Measurements from ENCODE around the gene RTN4R. TPM values are rescaled to one million over a fixed set of nuclear protein-coding genes. Genes with fewer than 3 reads are reported as not detected.
"Not testable (repeated sequence)": the region's sequence is repeated elsewhere in the genome, so short reads cannot be mapped to it uniquely, and the experiment has no call there.

RTN4R gene
- total and polyA plus RNA-seq, 2 donors (not counting 1 experiment from before 2014, with no cell fraction given) = 0.42 to 0.79 TPM

- ATAC-seq (ENCODE audit: low read depth); H3K4me1 ChIP-seq (ENCODE audit: control insufficient read depth in 2 of 2, insufficient read depth in 2 of 2, low read length in 2 of 2); H3K4me1 Mint-ChIP-seq; intact Hi-C loops (cut with micrococcal nuclease); H3K27ac ChIP-seq (ENCODE audit: low read length in 2 of 2); DNase-seq; H3K4me2 ChIP-seq (replicated peaks; ENCODE audit: low read depth, low read length, poor library complexity, severe bottlenecking); H3K4me3 ChIP-seq (ENCODE audit: control extremely low read depth in 1 of 5, extremely low read depth in 1 of 5, insufficient read depth in 1 of 5, low read depth in 2 of 5, low read length in 4 of 5); H3K9me3 Mint-ChIP-seq (ENCODE audit: insufficient read depth); H4K20me1 ChIP-seq (ENCODE audit: control insufficient read depth, insufficient read depth, low read length, poor library complexity, severe bottlenecking); H3K79me2 ChIP-seq (ENCODE audit: control insufficient read depth, insufficient read depth, low read length); H3K27me3 ChIP-seq (replicated peaks in 1 of 4; ENCODE audit: control extremely low read depth in 1 of 4, control insufficient read depth in 3 of 4, insufficient read depth in 4 of 4, low read length in 3 of 4); H3K4me3 Mint-ChIP-seq; H3K27ac Mint-ChIP-seq; H2AFZ ChIP-seq (ENCODE audit: insufficient read depth, low read depth, low read length, poor library complexity, severe bottlenecking); H3K36me3 ChIP-seq (replicated peaks in 1 of 2; ENCODE audit: control extremely low read depth in 1 of 2, control insufficient read depth in 1 of 2, extremely low read depth in 1 of 2, insufficient read depth in 2 of 2, low read length in 1 of 2); CTCF ChIA-PET; H3K9ac ChIP-seq (ENCODE audit: low read length); POLR2A ChIA-PET; H3K27me3 Mint-ChIP-seq; H3K9me3 ChIP-seq (ENCODE audit: control extremely low read depth in 1 of 3, control insufficient read depth in 2 of 3, insufficient read depth in 1 of 3, low read length in 2 of 3): not testable (repeated sequence)
- 95% methylated on average over 14 of the region's 21 CpGs for WGBS (ENCODE audit: insufficient coverage)
Measured at GRCh38 chr22:20306646-20307447, 38.7 kb upstream of the RTN4R start.

GRCh38 chr22:20305894-20306645 is 38.0 kb upstream of the RTN4R start:
- Mint-ChIP-seq H3K27ac (no peak overlapping the region), H3K9me3 (ENCODE audit: insufficient read depth) (no peaks in the 10 kb centered on the region), H3K4me3 (no peak overlapping the region), H3K27me3 (peaks cover 8% of the 10 kb centered on the region), H3K4me1 (no peaks in the 10 kb centered on the region)
- no peak overlapping the region for H2AFZ ChIP-seq (ENCODE audit: insufficient read depth, low read depth, low read length, poor library complexity, severe bottlenecking)
- POLR2A ChIA-PET = no interaction called here
- no peak overlapping the region for H3K27ac ChIP-seq (ENCODE audit: low read length in 2 of 2)
- intact Hi-C loops (cut with micrococcal nuclease) = no loop called here
- no peaks in the 10 kb centered on the region for H3K4me1 ChIP-seq (ENCODE audit: control insufficient read depth in 2 of 2, insufficient read depth in 2 of 2, low read length in 2 of 2)
- CTCF ChIA-PET = no interaction called here
- H3K4me3 ChIP-seq (ENCODE audit: control extremely low read depth in 1 of 5, extremely low read depth in 1 of 5, insufficient read depth in 1 of 5, low read depth in 2 of 5, low read length in 4 of 5) = no peak overlapping the region
- TF ChIP-seq CTCF (IDR thresholded peaks at IDR 0.05) (no peak), EZH2 (IDR thresholded peaks at IDR 0.05; ENCODE audit: borderline replicate concordance, insufficient read depth, low read depth, low read length, poor library complexity, severe bottlenecking) (no peak)
- no peaks in the 10 kb centered on the region for H3K36me3 ChIP-seq (replicated peaks in 1 of 2; ENCODE audit: control extremely low read depth in 1 of 2, control insufficient read depth in 1 of 2, extremely low read depth in 1 of 2, insufficient read depth in 2 of 2, low read length in 1 of 2)
- no peak overlapping the region for H3K9ac ChIP-seq (ENCODE audit: low read length)
- ATAC-seq (ENCODE audit: low read depth) (no peak), DNase-seq (no peak)
- 82% methylated on average over 20 of the region's 21 CpGs for WGBS (ENCODE audit: insufficient coverage)
- H3K79me2 ChIP-seq (ENCODE audit: control insufficient read depth, insufficient read depth, low read length) = no peaks in the 10 kb centered on the region
- H3K27me3 ChIP-seq (replicated peaks in 1 of 4; ENCODE audit: control extremely low read depth in 1 of 4, control insufficient read depth in 3 of 4, insufficient read depth in 4 of 4, low read length in 3 of 4) = peaks cover 0 to 7% (median 0%) of the 10 kb centered on the region in 4 experiments
- no peaks in the 10 kb centered on the region for H3K9me3 ChIP-seq (ENCODE audit: control extremely low read depth in 1 of 3, control insufficient read depth in 2 of 3, insufficient read depth in 1 of 3, low read length in 2 of 3)
- H3K4me2 ChIP-seq (replicated peaks; ENCODE audit: low read depth, low read length, poor library complexity, severe bottlenecking) = no peak overlapping the region
- no peaks in the 10 kb centered on the region for H4K20me1 ChIP-seq (ENCODE audit: control insufficient read depth, insufficient read depth, low read length, poor library complexity, severe bottlenecking)

- H3K4me3 Mint-ChIP-seq; H3K79me2 ChIP-seq (ENCODE audit: control insufficient read depth, insufficient read depth, low read length); H3K9ac ChIP-seq (ENCODE audit: low read length); H3K36me3 ChIP-seq (replicated peaks in 1 of 2; ENCODE audit: control extremely low read depth in 1 of 2, control insufficient read depth in 1 of 2, extremely low read depth in 1 of 2, insufficient read depth in 2 of 2, low read length in 1 of 2); H3K9me3 ChIP-seq (ENCODE audit: control extremely low read depth in 1 of 3, control insufficient read depth in 2 of 3, insufficient read depth in 1 of 3, low read length in 2 of 3); POLR2A ChIA-PET; ATAC-seq (ENCODE audit: low read depth); H3K4me3 ChIP-seq (ENCODE audit: control extremely low read depth in 1 of 5, extremely low read depth in 1 of 5, insufficient read depth in 1 of 5, low read depth in 2 of 5, low read length in 4 of 5); DNase-seq; H2AFZ ChIP-seq (ENCODE audit: insufficient read depth, low read depth, low read length, poor library complexity, severe bottlenecking); H3K27ac ChIP-seq (ENCODE audit: low read length in 2 of 2); CTCF ChIA-PET; H3K9me3 Mint-ChIP-seq (ENCODE audit: insufficient read depth); H3K4me1 Mint-ChIP-seq; H3K27ac Mint-ChIP-seq; intact Hi-C loops (cut with micrococcal nuclease); H3K4me1 ChIP-seq (ENCODE audit: control insufficient read depth in 2 of 2, insufficient read depth in 2 of 2, low read length in 2 of 2); H4K20me1 ChIP-seq (ENCODE audit: control insufficient read depth, insufficient read depth, low read length, poor library complexity, severe bottlenecking); H3K27me3 ChIP-seq (replicated peaks in 1 of 4; ENCODE audit: control extremely low read depth in 1 of 4, control insufficient read depth in 3 of 4, insufficient read depth in 4 of 4, low read length in 3 of 4); H3K4me2 ChIP-seq (replicated peaks; ENCODE audit: low read depth, low read length, poor library complexity, severe bottlenecking): not testable (repeated sequence)
- WGBS (ENCODE audit: insufficient coverage) = 97% methylated on average over 6 of the region's 12 CpGs
- H3K27me3 Mint-ChIP-seq = peaks cover 12% of the 10 kb centered on the region
Measured at GRCh38 chr22:20305230-20305893, 37.2 kb upstream of the RTN4R start.
